ENCODE results near the gene GRID2.

GRCh38 chr4:93814722-93815121 is 1511.0 kb downstream of the GRID2 start:
- TF ChIP-seq JUNB (CRISPR knock-in tag; conservative IDR thresholded peaks at IDR 0.05) (no peak), MIER1 (IDR thresholded peaks at IDR 0.05; ENCODE audit: low read depth) (no peak), ZEB2 (IDR thresholded peaks at IDR 0.05) (no peak), RAD51 (IDR thresholded peaks at IDR 0.05; ENCODE audit: borderline replicate concordance, low read depth) (no peak)
